Keratinocyte (primary cell): Measurements from ENCODE around the gene GIPC1.

Experiments
- EZH2 ChIP-seq: IDR thresholded peaks from one replicate; pipeline ENCODE4 v1.6.1; 2012; ENCODE audit warnings: inconsistent platforms, mild to moderate bottlenecking, low read length, moderate library complexity
- TF ChIP-seq, protein P1 (sequence below), 3 experiments: IDR thresholded peaks in 1 of 3; conservative IDR thresholded peaks in 1 of 3; optimal IDR thresholded peaks in 1 of 3; 2 replicates in 2 of 3; 3 replicates in 1 of 3; pipeline versions ENCODE3 to v1.5.1; 2011; ENCODE audit warnings: low read length in 3 of 3, mild to moderate bottlenecking in 3 of 3, moderate library complexity in 2 of 3, control low read depth in 1 of 3, inconsistent platforms in 1 of 3; ENCODE audit not compliant: insufficient read depth in 2 of 3; ENCODE audit errors: extremely low read depth in 1 of 3

DNA sequence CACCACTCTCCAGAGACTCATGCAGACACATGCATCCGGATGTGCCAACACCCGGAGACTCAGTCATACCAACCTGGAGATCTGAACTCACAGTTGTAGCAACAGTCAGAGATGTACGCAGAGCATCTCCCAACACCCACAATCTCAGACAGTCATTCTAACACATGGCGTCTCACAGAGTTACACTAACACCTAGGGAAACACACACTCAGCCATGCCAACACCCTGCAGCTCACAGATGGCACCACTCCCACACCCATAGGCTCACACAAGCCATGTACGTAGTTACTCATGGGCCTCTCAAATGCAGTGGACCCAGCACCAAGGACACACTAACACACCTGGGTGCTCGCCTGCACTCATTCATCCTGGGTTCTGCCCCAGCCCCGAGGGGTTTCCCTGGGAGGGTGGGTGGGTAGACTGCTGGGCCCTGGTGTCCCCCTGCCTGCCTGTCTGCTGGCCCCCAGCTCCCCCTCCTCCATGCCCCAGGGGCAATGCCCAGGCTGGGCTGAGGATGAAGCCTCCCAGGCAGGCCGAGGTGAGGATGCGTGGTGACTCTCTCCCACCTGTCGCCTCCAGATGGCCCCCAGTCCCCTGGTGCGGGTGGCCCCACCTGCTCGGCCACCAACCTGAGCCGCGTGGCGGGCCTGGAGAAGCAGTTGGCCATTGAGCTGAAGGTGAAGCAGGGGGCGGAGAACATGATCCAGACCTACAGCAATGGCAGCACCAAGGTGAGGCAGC, 52.9 kb downstream of the GIPC1 start:
- TF ChIP-seq, protein P1, sequence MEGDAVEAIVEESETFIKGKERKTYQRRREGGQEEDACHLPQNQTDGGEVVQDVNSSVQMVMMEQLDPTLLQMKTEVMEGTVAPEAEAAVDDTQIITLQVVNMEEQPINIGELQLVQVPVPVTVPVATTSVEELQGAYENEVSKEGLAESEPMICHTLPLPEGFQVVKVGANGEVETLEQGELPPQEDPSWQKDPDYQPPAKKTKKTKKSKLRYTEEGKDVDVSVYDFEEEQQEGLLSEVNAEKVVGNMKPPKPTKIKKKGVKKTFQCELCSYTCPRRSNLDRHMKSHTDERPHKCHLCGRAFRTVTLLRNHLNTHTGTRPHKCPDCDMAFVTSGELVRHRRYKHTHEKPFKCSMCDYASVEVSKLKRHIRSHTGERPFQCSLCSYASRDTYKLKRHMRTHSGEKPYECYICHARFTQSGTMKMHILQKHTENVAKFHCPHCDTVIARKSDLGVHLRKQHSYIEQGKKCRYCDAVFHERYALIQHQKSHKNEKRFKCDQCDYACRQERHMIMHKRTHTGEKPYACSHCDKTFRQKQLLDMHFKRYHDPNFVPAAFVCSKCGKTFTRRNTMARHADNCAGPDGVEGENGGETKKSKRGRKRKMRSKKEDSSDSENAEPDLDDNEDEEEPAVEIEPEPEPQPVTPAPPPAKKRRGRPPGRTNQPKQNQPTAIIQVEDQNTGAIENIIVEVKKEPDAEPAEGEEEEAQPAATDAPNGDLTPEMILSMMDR (optimal IDR thresholded peaks at IDR 0.05 in 1 of 3, IDR thresholded peaks at IDR 0.05 in 1 of 3, conservative IDR thresholded peaks at IDR 0.05 in 1 of 3; ENCODE audit: extremely low read depth in 1 of 3, insufficient read depth in 2 of 3, low read length in 3 of 3): no peak
- no peak for TF ChIP-seq EZH2
